WTC11 (cell line): ENCODE data around the gene SLC39A3. TPM values are rescaled to one million over a fixed set of nuclear protein-coding genes. Genes with fewer than 3 reads are reported as not detected.

Source experiments
- ATAC-seq: fragments of 200-7000 bp; cut with Tn5 transposase; 2 replicates; pipeline ENCODE4 v1.10.0; 2021; ENCODE audit warnings: mild to moderate bottlenecking, moderate library complexity
- CTCF ChIA-PET: fragments of 300-600 bp; sonication (Branson Sonifier 250); formaldehyde crosslinking; loops from one replicate; lab custom pipeline; 2021; ENCODE audit warnings: antibody characterized with exemption; lab: Charles Lee
- POLR2A ChIA-PET: fragments of 350-600 bp; sonication (Branson Sonifier 250); formaldehyde crosslinking; loops from one replicate; lab custom pipeline; 2021; ENCODE audit warnings: antibody characterized with exemption; lab: Charles Lee
- DNase-seq: peaks from one replicate; pipeline ENCODE4 v3.0.0; 2021; ENCODE audit warnings: low spot score
- H3K27ac Mint-ChIP-seq: 2 replicates; pipeline ENCODE4 v1.8.0; 2021; ENCODE audit warnings: mixed read lengths
- H3K27me3 Mint-ChIP-seq: 2 replicates; pipeline ENCODE4 v1.8.0; 2021; ENCODE audit warnings: low read depth, mild to moderate bottlenecking, moderate library complexity, mixed read lengths
- H3K36me3 Mint-ChIP-seq: 2 replicates; pipeline ENCODE4 v1.8.0; 2021; ENCODE audit warnings: mixed read lengths
- H3K4me1 Mint-ChIP-seq: 2 replicates; pipeline ENCODE4 v1.8.0; 2022; ENCODE audit warnings: mixed read lengths
- H3K4me3 Mint-ChIP-seq: 2 replicates; pipeline ENCODE4 v1.8.0; 2021; ENCODE audit warnings: mild to moderate bottlenecking, moderate library complexity, mixed read lengths
- H3K9me3 Mint-ChIP-seq: 2 replicates; pipeline ENCODE4 v1.8.0; 2021; ENCODE audit warnings: mixed read lengths
- EMX1 ChIP-seq: fragments of 250-450 bp; sonication (Bioruptor Pico); IDR thresholded peaks from 2 replicates; pipeline ENCODE4 v1.8.0; 2021; ENCODE audit warnings: mild to moderate bottlenecking
- FOXK1 ChIP-seq: sonication (generic); formaldehyde crosslinking; IDR thresholded peaks from 2 replicates; pipeline ENCODE4 v1.8.0; 2022; ENCODE audit warnings: mild to moderate bottlenecking, moderate library complexity, missing genetic modification reagents
- GTF2I ChIP-seq: fragments of 250-450 bp; sonication (Bioruptor Pico); conservative IDR thresholded peaks from 2 replicates; pipeline ENCODE4 v1.4.0; 2021; ENCODE audit warnings: mild to moderate bottlenecking
- JUN ChIP-seq: sonication (generic); formaldehyde crosslinking; IDR thresholded peaks from 2 replicates; pipeline ENCODE4 v1.8.0; 2023; ENCODE audit warnings: mild to moderate bottlenecking, missing genetic modification reagents
- KAT7 ChIP-seq: sonication (generic); formaldehyde crosslinking; IDR thresholded peaks from 2 replicates; pipeline ENCODE4 v1.8.1; 2023; ENCODE audit warnings: missing genetic modification reagents, mild to moderate bottlenecking, borderline replicate concordance
- NFATC4 ChIP-seq: fragments of 250-450 bp; sonication (Bioruptor Pico); IDR thresholded peaks from 2 replicates; pipeline ENCODE4 v1.9.0; 2021; ENCODE audit warnings: mild to moderate bottlenecking
- NFE2L1 ChIP-seq: sonication (generic); formaldehyde crosslinking; IDR thresholded peaks from 2 replicates; pipeline ENCODE4 v1.8.1; 2023; ENCODE audit warnings: missing genetic modification reagents
- NR1H2 ChIP-seq: sonication (generic); formaldehyde crosslinking; IDR thresholded peaks from 2 replicates; pipeline ENCODE4 v1.9.0; 2021; ENCODE audit warnings: mild to moderate bottlenecking, moderate library complexity, missing genetic modification reagents
- SMAD4 ChIP-seq: sonication (generic); formaldehyde crosslinking; IDR thresholded peaks from 2 replicates; pipeline ENCODE4 v1.8.0; 2022; ENCODE audit warnings: mild to moderate bottlenecking, missing genetic modification reagents
- SOX15 ChIP-seq: fragments of 250-450 bp; sonication (Bioruptor Pico); IDR thresholded peaks from 2 replicates; pipeline ENCODE4 v1.9.0; 2021; ENCODE audit warnings: mild to moderate bottlenecking
- TEAD4 ChIP-seq: sonication (generic); formaldehyde crosslinking; IDR thresholded peaks from 2 replicates; pipeline ENCODE4 v1.8.0; 2022; ENCODE audit warnings: mild to moderate bottlenecking, missing genetic modification reagents
- ZNF263 ChIP-seq: sonication (generic); formaldehyde crosslinking; IDR thresholded peaks from 2 replicates; pipeline ENCODE4 v1.8.1; 2022; ENCODE audit warnings: low read depth, mild to moderate bottlenecking, moderate library complexity, missing genetic modification reagents
- ZNF317 ChIP-seq: sonication (generic); formaldehyde crosslinking; IDR thresholded peaks from 2 replicates; pipeline ENCODE4 v1.8.1; 2023; ENCODE audit warnings: low read depth, mild to moderate bottlenecking, moderate library complexity, missing genetic modification reagents, borderline replicate concordance
- total RNA-seq: library from RNA; stranded (reverse); gene quantifications from 3 replicates; pipeline ENCODE4 v1.2.3, GENCODE V29; 2021
- TF ChIP-seq, protein P1 (sequence below): sonication (generic); formaldehyde crosslinking; IDR thresholded peaks from 2 replicates; pipeline ENCODE4 v1.8.1; 2023; ENCODE audit warnings: mild to moderate bottlenecking, missing genetic modification reagents, borderline replicate concordance
- TF ChIP-seq, protein P2 (sequence below): fragments of 200-600 bp; IDR thresholded peaks from 2 replicates; pipeline ENCODE4 v1.8.0; 2022; ENCODE audit warnings: antibody characterized with exemption
- TF ChIP-seq, protein P3 (sequence below): sonication (generic); formaldehyde crosslinking; IDR thresholded peaks from 2 replicates; pipeline ENCODE4 v1.8.0; 2022; ENCODE audit warnings: mild to moderate bottlenecking, missing genetic modification reagents
- TF ChIP-seq, protein P4 (sequence below): sonication (generic); formaldehyde crosslinking; IDR thresholded peaks from 2 replicates; pipeline ENCODE4 v1.8.0; 2022; ENCODE audit warnings: mild to moderate bottlenecking, missing genetic modification reagents
- TF ChIP-seq, protein P5 (sequence below): sonication (generic); formaldehyde crosslinking; IDR thresholded peaks from 2 replicates; pipeline ENCODE4 v1.8.0; 2023; ENCODE audit warnings: missing genetic modification reagents, mild to moderate bottlenecking, borderline replicate concordance

The SLC39A3 gene
- total RNA-seq, 1 experiment from 2014 or later, result 38.0 TPM

DNA sequence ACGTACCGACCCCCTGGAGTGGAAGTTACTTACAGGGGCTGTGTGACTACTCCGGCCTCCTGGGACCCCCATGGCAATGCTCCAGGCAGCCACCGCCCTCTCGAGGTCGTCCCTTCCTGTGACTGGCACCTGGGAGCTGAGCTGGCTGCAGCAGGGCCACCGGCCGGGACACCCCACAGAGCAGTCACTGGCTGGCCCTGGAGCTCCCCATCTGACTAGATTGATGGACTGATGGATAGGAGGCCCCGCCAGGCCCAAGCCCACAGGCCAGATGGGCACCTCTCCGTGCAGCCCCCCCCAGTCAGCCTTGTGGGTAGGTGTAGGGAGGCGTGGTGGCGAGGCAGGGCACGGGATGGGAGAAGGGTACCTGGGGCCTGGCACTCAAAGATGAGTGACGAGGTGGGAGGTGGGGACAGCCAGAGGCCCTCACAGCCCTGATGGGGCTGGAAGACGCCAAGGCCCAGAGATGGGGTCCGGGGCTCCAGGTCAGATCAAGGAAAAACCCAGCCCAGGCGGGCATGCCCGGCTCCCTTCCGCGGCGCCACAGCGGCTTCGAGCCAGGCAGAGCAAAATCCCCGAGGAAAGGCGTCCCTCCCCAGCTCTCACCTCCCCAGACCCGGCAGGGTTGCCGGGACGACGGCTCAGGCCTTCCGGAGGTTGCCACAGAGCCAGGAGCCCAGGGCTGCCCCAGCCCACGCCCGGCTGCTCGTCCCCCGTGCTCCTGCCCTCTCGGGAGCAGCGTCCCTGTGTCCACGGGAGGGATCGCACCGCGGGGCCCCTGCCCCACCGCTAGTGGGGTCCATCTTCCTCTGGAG is 8.4 kb downstream of the SLC39A3 start (continued):
- TF ChIP-seq, protein P1, sequence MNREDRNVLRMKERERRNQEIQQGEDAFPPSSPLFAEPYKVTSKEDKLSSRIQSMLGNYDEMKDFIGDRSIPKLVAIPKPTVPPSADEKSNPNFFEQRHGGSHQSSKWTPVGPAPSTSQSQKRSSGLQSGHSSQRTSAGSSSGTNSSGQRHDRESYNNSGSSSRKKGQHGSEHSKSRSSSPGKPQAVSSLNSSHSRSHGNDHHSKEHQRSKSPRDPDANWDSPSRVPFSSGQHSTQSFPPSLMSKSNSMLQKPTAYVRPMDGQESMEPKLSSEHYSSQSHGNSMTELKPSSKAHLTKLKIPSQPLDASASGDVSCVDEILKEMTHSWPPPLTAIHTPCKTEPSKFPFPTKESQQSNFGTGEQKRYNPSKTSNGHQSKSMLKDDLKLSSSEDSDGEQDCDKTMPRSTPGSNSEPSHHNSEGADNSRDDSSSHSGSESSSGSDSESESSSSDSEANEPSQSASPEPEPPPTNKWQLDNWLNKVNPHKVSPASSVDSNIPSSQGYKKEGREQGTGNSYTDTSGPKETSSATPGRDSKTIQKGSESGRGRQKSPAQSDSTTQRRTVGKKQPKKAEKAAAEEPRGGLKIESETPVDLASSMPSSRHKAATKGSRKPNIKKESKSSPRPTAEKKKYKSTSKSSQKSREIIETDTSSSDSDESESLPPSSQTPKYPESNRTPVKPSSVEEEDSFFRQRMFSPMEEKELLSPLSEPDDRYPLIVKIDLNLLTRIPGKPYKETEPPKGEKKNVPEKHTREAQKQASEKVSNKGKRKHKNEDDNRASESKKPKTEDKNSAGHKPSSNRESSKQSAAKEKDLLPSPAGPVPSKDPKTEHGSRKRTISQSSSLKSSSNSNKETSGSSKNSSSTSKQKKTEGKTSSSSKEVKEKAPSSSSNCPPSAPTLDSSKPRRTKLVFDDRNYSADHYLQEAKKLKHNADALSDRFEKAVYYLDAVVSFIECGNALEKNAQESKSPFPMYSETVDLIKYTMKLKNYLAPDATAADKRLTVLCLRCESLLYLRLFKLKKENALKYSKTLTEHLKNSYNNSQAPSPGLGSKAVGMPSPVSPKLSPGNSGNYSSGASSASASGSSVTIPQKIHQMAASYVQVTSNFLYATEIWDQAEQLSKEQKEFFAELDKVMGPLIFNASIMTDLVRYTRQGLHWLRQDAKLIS (CRISPR knock-in tag), result no peak
- TF ChIP-seq EMX1 (CRISPR knock-in tag) (no peak), KAT7 (CRISPR knock-in tag) (no peak), NR1H2 (CRISPR knock-in tag) (no peak), FOXK1 (CRISPR knock-in tag) (no peak), NFE2L1 (CRISPR knock-in tag) (no peak), SOX15 (CRISPR knock-in tag) (no peak), ZNF263 (CRISPR knock-in tag) (no peak), TEAD4 (CRISPR knock-in tag) (no peak)
- TF ChIP-seq, protein P2, sequence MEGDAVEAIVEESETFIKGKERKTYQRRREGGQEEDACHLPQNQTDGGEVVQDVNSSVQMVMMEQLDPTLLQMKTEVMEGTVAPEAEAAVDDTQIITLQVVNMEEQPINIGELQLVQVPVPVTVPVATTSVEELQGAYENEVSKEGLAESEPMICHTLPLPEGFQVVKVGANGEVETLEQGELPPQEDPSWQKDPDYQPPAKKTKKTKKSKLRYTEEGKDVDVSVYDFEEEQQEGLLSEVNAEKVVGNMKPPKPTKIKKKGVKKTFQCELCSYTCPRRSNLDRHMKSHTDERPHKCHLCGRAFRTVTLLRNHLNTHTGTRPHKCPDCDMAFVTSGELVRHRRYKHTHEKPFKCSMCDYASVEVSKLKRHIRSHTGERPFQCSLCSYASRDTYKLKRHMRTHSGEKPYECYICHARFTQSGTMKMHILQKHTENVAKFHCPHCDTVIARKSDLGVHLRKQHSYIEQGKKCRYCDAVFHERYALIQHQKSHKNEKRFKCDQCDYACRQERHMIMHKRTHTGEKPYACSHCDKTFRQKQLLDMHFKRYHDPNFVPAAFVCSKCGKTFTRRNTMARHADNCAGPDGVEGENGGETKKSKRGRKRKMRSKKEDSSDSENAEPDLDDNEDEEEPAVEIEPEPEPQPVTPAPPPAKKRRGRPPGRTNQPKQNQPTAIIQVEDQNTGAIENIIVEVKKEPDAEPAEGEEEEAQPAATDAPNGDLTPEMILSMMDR, result no peak
- TF ChIP-seq, all 79 proteins: peak for 0

DNA sequence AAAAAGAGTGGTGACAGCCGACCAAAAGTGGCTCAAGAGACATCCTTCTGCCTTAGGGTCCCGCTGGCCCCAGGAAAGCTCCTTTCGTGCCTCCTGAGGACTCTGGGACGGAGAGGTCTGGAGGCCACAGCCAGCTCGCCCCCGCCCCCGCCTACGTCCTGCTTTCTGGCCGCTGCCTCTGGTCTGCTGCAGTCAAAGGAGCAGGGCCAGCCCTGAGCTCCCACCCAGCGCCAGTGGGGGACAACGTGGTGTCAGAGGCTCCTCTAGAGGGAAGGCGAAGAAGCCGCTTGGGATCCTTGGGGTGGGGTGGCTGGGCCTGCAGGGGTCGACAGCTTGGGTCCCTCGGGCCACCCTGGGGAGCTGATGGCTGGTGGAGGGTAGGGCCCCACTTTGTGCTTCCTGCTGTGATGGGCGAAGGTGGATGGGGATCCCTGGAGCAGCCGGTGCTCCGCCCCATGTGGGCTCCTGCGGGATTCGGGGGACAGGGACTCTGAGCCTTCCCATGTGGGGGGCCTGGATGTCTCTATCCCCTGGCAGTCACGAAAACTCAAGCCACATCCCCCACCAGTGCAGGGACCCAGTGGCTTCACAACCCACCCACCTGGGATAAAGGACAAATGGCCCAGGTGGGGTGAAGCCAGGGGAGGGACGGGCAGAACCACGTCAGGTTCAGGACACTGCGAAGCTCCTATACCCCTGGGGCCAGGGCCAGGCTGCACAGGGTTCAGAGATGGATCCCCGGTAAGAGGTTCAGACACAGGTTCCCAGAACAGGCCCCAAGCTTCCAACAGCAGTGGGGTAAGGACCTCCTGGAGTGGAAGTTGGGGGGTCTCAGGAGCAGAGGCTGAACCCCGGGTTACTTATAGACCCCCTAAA is 9.6 kb downstream of the SLC39A3 start:
- ChIA-PET POLR2A (interaction anchor here (0.5 kb wide), 1 partner anchor 235 kb away, joined by 4 read pairs; no protein-coding TSS in a partner anchor), CTCF (no interaction called here)
- no peak overlapping the region for H3K27ac Mint-ChIP-seq
- H3K4me1 Mint-ChIP-seq, result 0 out of 2 replicates have a peak, but pooled peaks cover 3% of the 10 kb centered on the region
- peaks cover 5% of the 10 kb centered on the region; the same call in 1 of the 2 replicates for H3K27me3 Mint-ChIP-seq
- peaks cover 9% of the 10 kb centered on the region for H3K36me3 Mint-ChIP-seq
- TF ChIP-seq GTF2I, result no peak
- no peaks in the 10 kb centered on the region for H3K9me3 Mint-ChIP-seq
- DNase-seq (no peak), ATAC-seq (no peak)
- H3K4me3 Mint-ChIP-seq, result no peak overlapping the region

DNA sequence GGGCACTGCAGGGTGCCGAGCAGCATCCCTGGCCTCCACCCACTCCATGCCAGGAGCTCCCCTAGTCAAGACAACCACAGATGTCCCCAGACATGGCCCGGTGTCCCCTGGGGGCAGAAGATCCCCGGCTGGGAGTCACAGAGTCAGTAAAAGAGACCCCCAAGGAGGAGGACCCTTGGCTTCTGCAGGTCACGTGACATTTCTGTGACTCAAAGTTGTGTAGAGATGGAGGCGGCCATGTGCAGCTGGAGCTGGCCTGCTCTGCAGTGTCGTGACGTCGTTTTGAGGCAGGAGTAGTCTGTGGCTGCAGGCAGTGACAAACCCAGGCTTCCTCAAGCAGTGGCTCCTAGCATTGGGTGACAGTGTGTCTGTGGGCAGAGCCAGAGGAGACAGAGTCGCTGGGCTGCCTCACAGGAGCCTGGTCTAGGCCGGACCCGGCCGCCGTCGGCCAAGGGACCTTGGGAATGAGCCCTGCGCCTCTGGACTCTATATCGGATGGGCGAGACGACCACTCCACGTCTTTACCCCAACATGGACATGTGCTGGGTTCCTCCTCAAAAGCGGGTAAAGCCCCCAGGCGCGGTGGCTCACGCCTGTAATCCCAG is 10.9 kb downstream of the SLC39A3 start:
- ChIA-PET POLR2A (no interaction called here), CTCF (interaction anchor here (1.4 to 2.4 kb wide), 2 partner anchors 20 to 92 kb away, joined by 3 to 9 read pairs; no protein-coding TSS in a partner anchor)
- Mint-ChIP-seq H3K36me3 (peaks cover under 1% of the 10 kb centered on the region; the same call in 1 of the 2 replicates), H3K27me3 (peaks cover 5% of the 10 kb centered on the region; the same call in 1 of the 2 replicates), H3K9me3 (no peaks in the 10 kb centered on the region), H3K4me1 (0 out of 2 replicates have a peak, but pooled peaks cover 3% of the 10 kb centered on the region), H3K4me3 (no peak overlapping the region), H3K27ac (no peak overlapping the region)
- ATAC-seq (no peak), DNase-seq (no peak)
- TF ChIP-seq, protein P3, sequence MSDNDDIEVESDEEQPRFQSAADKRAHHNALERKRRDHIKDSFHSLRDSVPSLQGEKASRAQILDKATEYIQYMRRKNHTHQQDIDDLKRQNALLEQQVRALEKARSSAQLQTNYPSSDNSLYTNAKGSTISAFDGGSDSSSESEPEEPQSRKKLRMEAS (CRISPR knock-in tag), result no peak
- TF ChIP-seq SMAD4 (CRISPR knock-in tag) (no peak), KAT7 (CRISPR knock-in tag) (no peak), ZNF317 (CRISPR knock-in tag) (no peak), JUN (CRISPR knock-in tag) (no peak), NFATC4 (CRISPR knock-in tag) (no peak), SOX15 (CRISPR knock-in tag) (no peak)
- TF ChIP-seq, protein P4, sequence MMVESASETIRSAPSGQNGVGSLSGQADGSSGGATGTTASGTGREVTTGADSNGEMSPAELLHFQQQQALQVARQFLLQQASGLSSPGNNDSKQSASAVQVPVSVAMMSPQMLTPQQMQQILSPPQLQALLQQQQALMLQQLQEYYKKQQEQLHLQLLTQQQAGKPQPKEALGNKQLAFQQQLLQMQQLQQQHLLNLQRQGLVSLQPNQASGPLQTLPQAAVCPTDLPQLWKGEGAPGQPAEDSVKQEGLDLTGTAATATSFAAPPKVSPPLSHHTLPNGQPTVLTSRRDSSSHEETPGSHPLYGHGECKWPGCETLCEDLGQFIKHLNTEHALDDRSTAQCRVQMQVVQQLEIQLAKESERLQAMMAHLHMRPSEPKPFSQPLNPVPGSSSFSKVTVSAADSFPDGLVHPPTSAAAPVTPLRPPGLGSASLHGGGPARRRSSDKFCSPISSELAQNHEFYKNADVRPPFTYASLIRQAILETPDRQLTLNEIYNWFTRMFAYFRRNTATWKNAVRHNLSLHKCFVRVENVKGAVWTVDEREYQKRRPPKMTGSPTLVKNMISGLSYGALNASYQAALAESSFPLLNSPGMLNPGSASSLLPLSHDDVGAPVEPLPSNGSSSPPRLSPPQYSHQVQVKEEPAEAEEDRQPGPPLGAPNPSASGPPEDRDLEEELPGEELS (CRISPR knock-in tag), result no peak
- TF ChIP-seq, protein P5, sequence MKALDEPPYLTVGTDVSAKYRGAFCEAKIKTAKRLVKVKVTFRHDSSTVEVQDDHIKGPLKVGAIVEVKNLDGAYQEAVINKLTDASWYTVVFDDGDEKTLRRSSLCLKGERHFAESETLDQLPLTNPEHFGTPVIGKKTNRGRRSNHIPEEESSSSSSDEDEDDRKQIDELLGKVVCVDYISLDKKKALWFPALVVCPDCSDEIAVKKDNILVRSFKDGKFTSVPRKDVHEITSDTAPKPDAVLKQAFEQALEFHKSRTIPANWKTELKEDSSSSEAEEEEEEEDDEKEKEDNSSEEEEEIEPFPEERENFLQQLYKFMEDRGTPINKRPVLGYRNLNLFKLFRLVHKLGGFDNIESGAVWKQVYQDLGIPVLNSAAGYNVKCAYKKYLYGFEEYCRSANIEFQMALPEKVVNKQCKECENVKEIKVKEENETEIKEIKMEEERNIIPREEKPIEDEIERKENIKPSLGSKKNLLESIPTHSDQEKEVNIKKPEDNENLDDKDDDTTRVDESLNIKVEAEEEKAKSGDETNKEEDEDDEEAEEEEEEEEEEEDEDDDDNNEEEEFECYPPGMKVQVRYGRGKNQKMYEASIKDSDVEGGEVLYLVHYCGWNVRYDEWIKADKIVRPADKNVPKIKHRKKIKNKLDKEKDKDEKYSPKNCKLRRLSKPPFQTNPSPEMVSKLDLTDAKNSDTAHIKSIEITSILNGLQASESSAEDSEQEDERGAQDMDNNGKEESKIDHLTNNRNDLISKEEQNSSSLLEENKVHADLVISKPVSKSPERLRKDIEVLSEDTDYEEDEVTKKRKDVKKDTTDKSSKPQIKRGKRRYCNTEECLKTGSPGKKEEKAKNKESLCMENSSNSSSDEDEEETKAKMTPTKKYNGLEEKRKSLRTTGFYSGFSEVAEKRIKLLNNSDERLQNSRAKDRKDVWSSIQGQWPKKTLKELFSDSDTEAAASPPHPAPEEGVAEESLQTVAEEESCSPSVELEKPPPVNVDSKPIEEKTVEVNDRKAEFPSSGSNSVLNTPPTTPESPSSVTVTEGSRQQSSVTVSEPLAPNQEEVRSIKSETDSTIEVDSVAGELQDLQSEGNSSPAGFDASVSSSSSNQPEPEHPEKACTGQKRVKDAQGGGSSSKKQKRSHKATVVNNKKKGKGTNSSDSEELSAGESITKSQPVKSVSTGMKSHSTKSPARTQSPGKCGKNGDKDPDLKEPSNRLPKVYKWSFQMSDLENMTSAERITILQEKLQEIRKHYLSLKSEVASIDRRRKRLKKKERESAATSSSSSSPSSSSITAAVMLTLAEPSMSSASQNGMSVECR (CRISPR knock-in tag), result no peak
